ENCODE results near the gene TSBP1.
"Not testable (repeated sequence)": the region's sequence is repeated elsewhere in the genome, so short reads cannot be mapped to it uniquely, and the experiment has no call there.

TSBP1 gene

GRCh38 chr6:32379545-32379944, 7.8 kb upstream of the TSBP1 start:
- no peak for DNase-seq (ENCODE audit: low read depth)
- TF ChIP-seq, protein P1, sequence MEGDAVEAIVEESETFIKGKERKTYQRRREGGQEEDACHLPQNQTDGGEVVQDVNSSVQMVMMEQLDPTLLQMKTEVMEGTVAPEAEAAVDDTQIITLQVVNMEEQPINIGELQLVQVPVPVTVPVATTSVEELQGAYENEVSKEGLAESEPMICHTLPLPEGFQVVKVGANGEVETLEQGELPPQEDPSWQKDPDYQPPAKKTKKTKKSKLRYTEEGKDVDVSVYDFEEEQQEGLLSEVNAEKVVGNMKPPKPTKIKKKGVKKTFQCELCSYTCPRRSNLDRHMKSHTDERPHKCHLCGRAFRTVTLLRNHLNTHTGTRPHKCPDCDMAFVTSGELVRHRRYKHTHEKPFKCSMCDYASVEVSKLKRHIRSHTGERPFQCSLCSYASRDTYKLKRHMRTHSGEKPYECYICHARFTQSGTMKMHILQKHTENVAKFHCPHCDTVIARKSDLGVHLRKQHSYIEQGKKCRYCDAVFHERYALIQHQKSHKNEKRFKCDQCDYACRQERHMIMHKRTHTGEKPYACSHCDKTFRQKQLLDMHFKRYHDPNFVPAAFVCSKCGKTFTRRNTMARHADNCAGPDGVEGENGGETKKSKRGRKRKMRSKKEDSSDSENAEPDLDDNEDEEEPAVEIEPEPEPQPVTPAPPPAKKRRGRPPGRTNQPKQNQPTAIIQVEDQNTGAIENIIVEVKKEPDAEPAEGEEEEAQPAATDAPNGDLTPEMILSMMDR (IDR thresholded peaks at IDR 0.05; ENCODE audit: insufficient read depth, low read depth, low read length, missing control alignments) = no peak
- no peak overlapping the region for H3K4me3 ChIP-seq (ENCODE audit: low read depth, low read length)

GRCh38 chr6:32375739-32376529, 4.2 kb upstream of the TSBP1 start:
- TF ChIP-seq, protein P1 (IDR thresholded peaks at IDR 0.05; ENCODE audit: insufficient read depth, low read depth, low read length, missing control alignments) = no peak
- DNase-seq (ENCODE audit: low read depth) = peak; percentile 6
- H3K4me3 ChIP-seq (ENCODE audit: low read depth, low read length) = no peak overlapping the region

- H3K4me3 ChIP-seq (ENCODE audit: low read depth, low read length) = no peak overlapping the region
- TF ChIP-seq, protein P1 (IDR thresholded peaks at IDR 0.05; ENCODE audit: insufficient read depth, low read depth, low read length, missing control alignments) = no peak
- DNase-seq (ENCODE audit: low read depth) = no peak
Observed at GRCh38 chr6:32371229-32371628, 474 bp downstream of the TSBP1 start.

GRCh38 chr6:32370505-32370904, 1.2 kb downstream of the TSBP1 start:
- DNase-seq (ENCODE audit: low read depth) = no peak
- H3K4me3 ChIP-seq (ENCODE audit: low read depth, low read length) = no peak overlapping the region
- TF ChIP-seq, protein P1 (IDR thresholded peaks at IDR 0.05; ENCODE audit: insufficient read depth, low read depth, low read length, missing control alignments) = no peak

- DNase-seq (ENCODE audit: low read depth) = no peak
- TF ChIP-seq, protein P1 (IDR thresholded peaks at IDR 0.05; ENCODE audit: insufficient read depth, low read depth, low read length, missing control alignments) = no peak
- H3K4me3 ChIP-seq (ENCODE audit: low read depth, low read length) = no peak overlapping the region
Observed at GRCh38 chr6:32369660-32370059, 2.0 kb downstream of the TSBP1 start.

- no peak for DNase-seq (ENCODE audit: low read depth)
- TF ChIP-seq, protein P1 (IDR thresholded peaks at IDR 0.05; ENCODE audit: insufficient read depth, low read depth, low read length, missing control alignments) = no peak
- H3K4me3 ChIP-seq (ENCODE audit: low read depth, low read length) = no peak overlapping the region
Observed at GRCh38 chr6:32367644-32368043, 4.1 kb downstream of the TSBP1 start.

GRCh38 chr6:32359225-32359624, 12.5 kb downstream of the TSBP1 start:
- H3K4me3 ChIP-seq (ENCODE audit: low read depth, low read length); DNase-seq (ENCODE audit: low read depth): not testable (repeated sequence)

GRCh38 chr6:32358548-32358947, 13.2 kb downstream of the TSBP1 start:
- DNase-seq (ENCODE audit: low read depth); H3K4me3 ChIP-seq (ENCODE audit: low read depth, low read length): not testable (repeated sequence)
